Measurements from ENCODE around the gene GSC2.

GSC2 gene

GRCh38 chr22:19149991-19150390 lies at the start of gene GSC2:
GSC2 (minus strand) TSS chr22:19150292; CDS start chr22:19150283, 9 bp downstream.
- no peak for DNase-seq (ENCODE audit: low spot score)

GRCh38 chr22:19199479-19199878 lies 49.4 kb upstream of the GSC2 start:
- no peak for DNase-seq (ENCODE audit: low spot score)

GRCh38 chr22:19197997-19198865 lies 48.1 kb upstream of the GSC2 start:
- DNase-seq (ENCODE audit: low spot score), result no peak

- no peak for DNase-seq (ENCODE audit: low spot score)
Observed at GRCh38 chr22:19196841-19197612, 46.9 kb upstream of the GSC2 start.

- DNase-seq (ENCODE audit: low spot score), result no peak
Observed at GRCh38 chr22:19195796-19196731, 46.0 kb upstream of the GSC2 start.

GRCh38 chr22:19194766-19195536 lies 44.9 kb upstream of the GSC2 start:
- DNase-seq (ENCODE audit: low spot score), result no peak

GRCh38 chr22:19193879-19194278 lies 43.8 kb upstream of the GSC2 start:
- DNase-seq (ENCODE audit: low spot score), result no peak

- no peak for DNase-seq (ENCODE audit: low spot score)
Observed at GRCh38 chr22:19187716-19188563, 37.8 kb upstream of the GSC2 start.

GRCh38 chr22:19184276-19184997 lies 34.3 kb upstream of the GSC2 start:
- DNase-seq (ENCODE audit: low spot score), result no peak

- no peak for DNase-seq (ENCODE audit: low spot score)
Observed at GRCh38 chr22:19183216-19183615, 33.1 kb upstream of the GSC2 start.

- DNase-seq (ENCODE audit: low spot score), result no peak
Observed at GRCh38 chr22:19182472-19183157, 32.5 kb upstream of the GSC2 start.

- DNase-seq (ENCODE audit: low spot score), result no peak
Observed at GRCh38 chr22:19181786-19182471, 31.8 kb upstream of the GSC2 start.

GRCh38 chr22:19180740-19181410 lies 30.8 kb upstream of the GSC2 start:
- DNase-seq (ENCODE audit: low spot score), result no peak

- DNase-seq (ENCODE audit: low spot score), result no peak
Observed at GRCh38 chr22:19180234-19180633, 30.1 kb upstream of the GSC2 start.

GRCh38 chr22:19179497-19180048 lies 29.5 kb upstream of the GSC2 start:
- DNase-seq (ENCODE audit: low spot score), result peak; percentile 86

GRCh38 chr22:19178657-19179496 lies 28.8 kb upstream of the GSC2 start, which contains the start of gene SLC25A1:
SLC25A1 (minus strand) TSS chr22:19178736; CDS start chr22:19178673, 63 bp downstream.
- peak; percentile 91 for DNase-seq (ENCODE audit: low spot score)
